ENCODE results near the gene PTPRD.

PTPRD gene

DNA sequence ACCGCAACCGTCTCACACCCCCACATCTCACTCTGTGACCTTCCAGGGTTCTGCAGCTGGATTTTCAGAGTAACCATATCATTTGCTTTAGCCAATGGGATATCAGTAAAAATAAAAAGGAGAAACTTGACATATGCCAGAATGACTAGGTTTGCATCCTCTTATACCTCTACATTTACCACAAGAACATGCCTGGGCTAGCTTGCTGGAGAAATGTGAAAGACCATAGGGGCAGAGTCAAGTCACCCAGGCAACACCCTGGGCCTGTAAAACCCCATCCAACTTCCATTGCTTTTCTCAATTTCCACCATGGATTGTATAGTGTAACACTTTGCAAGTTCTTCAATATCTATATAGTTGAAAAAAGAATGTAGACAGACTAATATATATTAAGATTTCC lies 731.1 kb downstream of the PTPRD start:
- H3K4me3 ChIP-seq (IDR thresholded peaks at IDR 0.05; ENCODE audit: insufficient read depth, low read depth, low read length), result no peak overlapping the region
- no peaks in the 10 kb centered on the region for H4K20me1 ChIP-seq (ENCODE audit: insufficient read depth)
- no peak overlapping the region for H3K9ac ChIP-seq
- no peaks in the 10 kb centered on the region for H3K36me3 ChIP-seq (ENCODE audit: insufficient read depth)
- H3K4me1 ChIP-seq (ENCODE audit: low read depth, poor library complexity, severe bottlenecking), result no peaks in the 10 kb centered on the region
- H2AFZ ChIP-seq (ENCODE audit: low read depth), result no peak overlapping the region
- H3K79me2 ChIP-seq (ENCODE audit: insufficient read depth, low read depth), result no peaks in the 10 kb centered on the region
- TF ChIP-seq, protein P1, sequence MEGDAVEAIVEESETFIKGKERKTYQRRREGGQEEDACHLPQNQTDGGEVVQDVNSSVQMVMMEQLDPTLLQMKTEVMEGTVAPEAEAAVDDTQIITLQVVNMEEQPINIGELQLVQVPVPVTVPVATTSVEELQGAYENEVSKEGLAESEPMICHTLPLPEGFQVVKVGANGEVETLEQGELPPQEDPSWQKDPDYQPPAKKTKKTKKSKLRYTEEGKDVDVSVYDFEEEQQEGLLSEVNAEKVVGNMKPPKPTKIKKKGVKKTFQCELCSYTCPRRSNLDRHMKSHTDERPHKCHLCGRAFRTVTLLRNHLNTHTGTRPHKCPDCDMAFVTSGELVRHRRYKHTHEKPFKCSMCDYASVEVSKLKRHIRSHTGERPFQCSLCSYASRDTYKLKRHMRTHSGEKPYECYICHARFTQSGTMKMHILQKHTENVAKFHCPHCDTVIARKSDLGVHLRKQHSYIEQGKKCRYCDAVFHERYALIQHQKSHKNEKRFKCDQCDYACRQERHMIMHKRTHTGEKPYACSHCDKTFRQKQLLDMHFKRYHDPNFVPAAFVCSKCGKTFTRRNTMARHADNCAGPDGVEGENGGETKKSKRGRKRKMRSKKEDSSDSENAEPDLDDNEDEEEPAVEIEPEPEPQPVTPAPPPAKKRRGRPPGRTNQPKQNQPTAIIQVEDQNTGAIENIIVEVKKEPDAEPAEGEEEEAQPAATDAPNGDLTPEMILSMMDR (conservative IDR thresholded peaks at IDR 0.05; ENCODE audit: low read depth, low read length), result no peak
- H3K27ac ChIP-seq, result no peak overlapping the region
- no peaks in the 10 kb centered on the region for H3K27me3 ChIP-seq (ENCODE audit: insufficient read depth, low read depth)
- no peak overlapping the region for H3K4me2 ChIP-seq

DNA sequence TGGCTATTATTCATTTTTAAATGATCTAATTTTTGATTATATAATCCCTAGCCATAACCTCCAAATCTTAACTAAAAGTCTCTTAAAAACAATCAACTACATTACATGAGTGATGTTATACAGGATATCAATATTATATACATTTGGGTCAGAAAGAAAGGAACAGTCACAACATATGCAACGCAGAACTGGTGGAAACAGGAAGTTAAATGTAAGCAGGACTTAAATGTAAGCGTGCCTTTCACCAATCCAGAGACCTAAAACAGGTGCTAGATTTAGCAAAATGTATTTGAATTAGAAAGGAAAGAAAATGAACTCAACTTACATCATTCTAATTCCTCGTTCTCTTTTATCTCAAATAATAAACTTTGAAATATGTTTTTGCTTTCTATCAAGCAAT lies 738.5 kb downstream of the PTPRD start:
- Histone ChIP-seq H3K79me2 (ENCODE audit: insufficient read depth, low read depth) (no peaks in the 10 kb centered on the region), H3K4me3 (IDR thresholded peaks at IDR 0.05; ENCODE audit: insufficient read depth, low read depth, low read length) (no peak overlapping the region), H3K9ac (no peak overlapping the region), H2AFZ (ENCODE audit: low read depth) (no peak overlapping the region), H3K27ac (no peak overlapping the region), H3K4me2 (no peak overlapping the region), H3K4me1 (ENCODE audit: low read depth, poor library complexity, severe bottlenecking) (no peaks in the 10 kb centered on the region), H4K20me1 (ENCODE audit: insufficient read depth) (no peaks in the 10 kb centered on the region), H3K27me3 (ENCODE audit: insufficient read depth, low read depth) (no peaks in the 10 kb centered on the region), H3K36me3 (ENCODE audit: insufficient read depth) (no peaks in the 10 kb centered on the region)
- TF ChIP-seq, protein P1 (conservative IDR thresholded peaks at IDR 0.05; ENCODE audit: low read depth, low read length), result no peak

GRCh38 chr9:9862235-9862810 lies 750.5 kb downstream of the PTPRD start:
- TF ChIP-seq, protein P1 (conservative IDR thresholded peaks at IDR 0.05; ENCODE audit: low read depth, low read length), result no peak
- Histone ChIP-seq H3K9ac (no peak overlapping the region), H3K79me2 (ENCODE audit: insufficient read depth, low read depth) (no peaks in the 10 kb centered on the region), H3K4me3 (IDR thresholded peaks at IDR 0.05; ENCODE audit: insufficient read depth, low read depth, low read length) (no peak overlapping the region), H3K4me1 (ENCODE audit: low read depth, poor library complexity, severe bottlenecking) (peaks cover 32% of the 10 kb centered on the region), H3K36me3 (ENCODE audit: insufficient read depth) (no peaks in the 10 kb centered on the region), H2AFZ (ENCODE audit: low read depth) (no peak overlapping the region), H3K27ac (no peak overlapping the region), H3K27me3 (ENCODE audit: insufficient read depth, low read depth) (no peaks in the 10 kb centered on the region), H3K4me2 (no peak overlapping the region), H4K20me1 (ENCODE audit: insufficient read depth) (no peaks in the 10 kb centered on the region)

- Histone ChIP-seq H3K4me1 (ENCODE audit: low read depth, poor library complexity, severe bottlenecking) (peaks cover 6% of the 10 kb centered on the region), H3K36me3 (ENCODE audit: insufficient read depth) (no peaks in the 10 kb centered on the region), H4K20me1 (ENCODE audit: insufficient read depth) (no peaks in the 10 kb centered on the region), H3K4me3 (IDR thresholded peaks at IDR 0.05; ENCODE audit: insufficient read depth, low read depth, low read length) (no peak overlapping the region), H3K27me3 (ENCODE audit: insufficient read depth, low read depth) (no peaks in the 10 kb centered on the region), H3K27ac (no peak overlapping the region), H3K79me2 (ENCODE audit: insufficient read depth, low read depth) (no peaks in the 10 kb centered on the region), H2AFZ (ENCODE audit: low read depth) (no peak overlapping the region), H3K9ac (no peak overlapping the region), H3K4me2 (no peak overlapping the region)
- TF ChIP-seq, protein P1 (conservative IDR thresholded peaks at IDR 0.05; ENCODE audit: low read depth, low read length), result no peak
Measured at GRCh38 chr9:9855177-9856078, 757.4 kb downstream of the PTPRD start.

Data from KMS-11 (cell line).